Small intestine (tissue), 7 donors: ENCODE data around the gene PANK4. TPM values are rescaled to one million over a fixed set of nuclear protein-coding genes. Genes with fewer than 3 reads are reported as not detected.

Experiments
- DNase-seq, 2 donors: peaks; one replicate each; pipeline versions ENCODE4 v3.0.0 to v3.0.0-alpha.2; 2013
- FAIRE-seq: peaks from 2 replicates; lab custom pipeline; 2012; peaks lifted over from hg19 to GRCh38; lab: Jason Lieb, UNC
- H3K27ac ChIP-seq, 3 donors: one replicate each; pipeline ENCODE4 v1.5.1; 2013; ENCODE audit warnings: low read length in 2 of 3, mild to moderate bottlenecking in 2 of 3, control low read depth in 1 of 3, inconsistent platforms in 1 of 3, low read depth in 1 of 3, moderate library complexity in 1 of 3
- H3K27me3 ChIP-seq, 3 donors: one replicate each; pipeline ENCODE4 v1.6.1; 2013; ENCODE audit warnings: low read length in 3 of 3, inconsistent platforms in 1 of 3; ENCODE audit not compliant: control insufficient read depth in 3 of 3, insufficient read depth in 3 of 3
- H3K36me3 ChIP-seq, 3 donors: one replicate each; pipeline ENCODE4 v1.6.1; 2013; ENCODE audit warnings: low read length in 3 of 3, inconsistent platforms in 1 of 3, low read depth in 1 of 3, mild to moderate bottlenecking in 1 of 3, moderate library complexity in 1 of 3; ENCODE audit not compliant: control insufficient read depth in 3 of 3, insufficient read depth in 2 of 3
- H3K4me1 ChIP-seq, 3 donors: one replicate each; pipeline ENCODE4 v1.6.1; 2013; ENCODE audit warnings: low read length in 2 of 3, inconsistent platforms in 1 of 3, low read depth in 1 of 3, mild to moderate bottlenecking in 1 of 3, moderate library complexity in 1 of 3; ENCODE audit not compliant: control insufficient read depth in 3 of 3, insufficient read depth in 2 of 3
- H3K4me3 ChIP-seq, 3 donors: one replicate each; pipeline ENCODE4 v1.5.1; 2013; ENCODE audit warnings: low read length in 3 of 3, control low read depth in 1 of 3, inconsistent platforms in 1 of 3, low read depth in 1 of 3, mild to moderate bottlenecking in 1 of 3, moderate library complexity in 1 of 3
- H3K9me3 ChIP-seq, 2 donors: one replicate each; pipeline ENCODE4 v1.6.1; 2013; ENCODE audit warnings: low read depth in 1 of 2, low read length in 1 of 2; ENCODE audit not compliant: control insufficient read depth in 2 of 2, insufficient read depth in 1 of 2
- WGBS, 3 donors: extraction: QIAGEN DNeasy Blood & Tissue Kit; methylation state at CpG; one replicate each; pipeline ENCODE4 v1.1.7; 2013; 5-methylcytosine and 5-hydroxymethylcytosine counted together
- polyA plus RNA-seq, 4 donors: library from polyadenylated mRNA; stranded (reverse) in 3 of 4; unstranded in 1 of 4; fragments of 200-250 nt in 3 of 4; fragments of 120-200 nt in 1 of 4; gene quantifications; one replicate each; pipeline versions ENCODE4 v1.2.1 to v1.2.3, GENCODE V29; 2013
- donor health status: healthy with polysubstance abuse.
- donor health status: control.
- donor health status: control.
- donor health status: Bipolar disorder and iron deficiency.
- donor health status: healthy.

The PANK4 gene
- polyA plus RNA-seq, 4 donors = 14.8 to 21.7 (median 18.8) TPM

- FAIRE-seq (no peak), DNase-seq (no peak)
- no peaks in the 10 kb centered on the region for H3K9me3 ChIP-seq
- H3K36me3 ChIP-seq = peaks cover 8 to 73% (median 16%) of the 10 kb centered on the region in 3 donors
- H3K4me1 ChIP-seq = peaks cover 0 to 87% (median 5%) of the 10 kb centered on the region in 3 donors
- no peak overlapping the region for H3K4me3 ChIP-seq
- no peaks in the 10 kb centered on the region for H3K27me3 ChIP-seq
- H3K27ac ChIP-seq = peak overlapping the region in 1 of 3 donors; percentile 92
- 52 to 76% (median 73%) methylated on average over 11 of the region's 11 CpGs for WGBS, 3 donors
Observed at GRCh38 chr1:2561446-2561845, 35.0 kb upstream of the PANK4 start.

- Histone ChIP-seq H3K9me3 (no peaks in the 10 kb centered on the region), H3K27ac (peak overlapping the region in 1 of 3 donors; percentile 92), H3K4me1 (peaks cover 0 to 83% (median 5%) of the 10 kb centered on the region in 3 donors), H3K27me3 (no peaks in the 10 kb centered on the region), H3K36me3 (peaks cover 8 to 78% (median 16%) of the 10 kb centered on the region in 3 donors), H3K4me3 (peak overlapping the region in 1 of 3 donors; percentile 16)
- WGBS, 3 donors = 85 to 92% (median 87%) methylated on average over 13 to 15 of the region's 15 CpGs
- FAIRE-seq (no peak), DNase-seq (no peak)
Observed at GRCh38 chr1:2560299-2561073, 34.1 kb upstream of the PANK4 start.

- H3K9me3 ChIP-seq = no peaks in the 10 kb centered on the region
- H3K36me3 ChIP-seq = peaks cover 8 to 84% (median 16%) of the 10 kb centered on the region in 3 donors
- H3K4me3 ChIP-seq = peak overlapping the region in 1 of 3 donors; percentile 92
- H3K27ac ChIP-seq = peak overlapping the region in 1 of 3 donors; percentile 92
- FAIRE-seq = no peak
- peaks cover 0 to 83% (median 5%) of the 10 kb centered on the region in 3 donors for H3K4me1 ChIP-seq
- no peaks in the 10 kb centered on the region for H3K27me3 ChIP-seq
- 84 to 86% (median 84%) methylated on average over 34 to 35 of the region's 35 CpGs for WGBS, 3 donors
- DNase-seq = no peak
Observed at GRCh38 chr1:2559509-2560298, 33.3 kb upstream of the PANK4 start.

GRCh38 chr1:2558861-2559260 is 32.5 kb upstream of the PANK4 start:
- FAIRE-seq = no peak
- no peaks in the 10 kb centered on the region for H3K9me3 ChIP-seq
- H3K4me3 ChIP-seq = peak overlapping the region in 1 of 3 donors; percentile 92
- H3K36me3 ChIP-seq = peaks cover 8 to 84% (median 16%) of the 10 kb centered on the region in 3 donors
- no peak for DNase-seq
- H3K27me3 ChIP-seq = no peaks in the 10 kb centered on the region
- peak overlapping the region in 1 of 3 donors; percentile 99 for H3K27ac ChIP-seq
- H3K4me1 ChIP-seq = peaks cover 0 to 83% (median 5%) of the 10 kb centered on the region in 3 donors
- 92 to 98% (median 92%) methylated on average over 6 of the region's 6 CpGs for WGBS, 3 donors

- FAIRE-seq (no peak), DNase-seq (no peak)
- peak overlapping the region in 2 of 3 donors; percentile 90 to 92 for H3K4me3 ChIP-seq
Observed at GRCh38 chr1:2558420-2558819, 32.0 kb upstream of the PANK4 start.

GRCh38 chr1:2557482-2558400 is 31.3 kb upstream of the PANK4 start:
- Histone ChIP-seq H3K9me3 (no peaks in the 10 kb centered on the region), H3K4me3 (peak overlapping the region; percentile 74 to 92 (median 90)), H3K27ac (peak overlapping the region; percentile 96 to 99 (median 98)), H3K27me3 (no peaks in the 10 kb centered on the region), H3K4me1 (peaks cover 0 to 73% (median 5%) of the 10 kb centered on the region in 3 donors), H3K36me3 (peaks cover 0 to 76% (median 12%) of the 10 kb centered on the region in 3 donors)
- 51 to 74% (median 65%) methylated on average over 28 to 30 of the region's 30 CpGs for WGBS, 3 donors
- FAIRE-seq (no peak), DNase-seq (peak in 1 of 2 donors; percentile 87)

More at GRCh38 chr1:2558420-2558819, 32.0 kb upstream of the PANK4 start:
- H3K27ac ChIP-seq = peak overlapping the region in 1 of 3 donors; percentile 99
- peaks cover 5 to 83% (median 15%) of the 10 kb centered on the region in 3 donors for H3K36me3 ChIP-seq
- peaks cover 0 to 80% (median 5%) of the 10 kb centered on the region in 3 donors for H3K4me1 ChIP-seq
- H3K27me3 ChIP-seq = no peaks in the 10 kb centered on the region
- WGBS, 3 donors = 94% methylated on average over 11 to 12 of the region's 12 CpGs
- H3K9me3 ChIP-seq = no peaks in the 10 kb centered on the region

GRCh38 chr1:2556678-2557481 is 30.5 kb upstream of the PANK4 start:
- H3K9me3 ChIP-seq = no peaks in the 10 kb centered on the region
- FAIRE-seq (no peak), DNase-seq (peak; percentile 87 to 93)
- H3K4me1 ChIP-seq = peaks cover 0 to 64% (median 5%) of the 10 kb centered on the region in 3 donors
- no peaks in the 10 kb centered on the region for H3K27me3 ChIP-seq
- peak overlapping the region; percentile 96 to 99 (median 98) for H3K27ac ChIP-seq
- H3K36me3 ChIP-seq = peaks cover 0 to 72% (median 12%) of the 10 kb centered on the region in 3 donors
- WGBS, 3 donors = 1 to 9% (median 5%) methylated on average over 23 to 24 of the region's 24 CpGs
- H3K4me3 ChIP-seq = peak overlapping the region; percentile 74 to 92 (median 90)
